PC-9 (cell line): ENCODE measurements around the gene LAD1. TPM values are rescaled to one million over a fixed set of nuclear protein-coding genes. Genes with fewer than 3 reads are reported as not detected.

Experiments used
- BruUV-seq: library from RNA; stranded (reverse); fragments of 400-500 nt; replicated peaks from 2 replicates; lab custom pipeline; 2021; lab: Mats Ljungman, UMichigan
- CTCF ChIA-PET: fragments of 300-600 bp; sonication (Branson Sonifier 250); formaldehyde crosslinking; loops from one replicate; lab custom pipeline; 2022; ENCODE audit warnings: antibody characterized with exemption; lab: Charles Lee
- POLR2A ChIA-PET: fragments of 300-600 bp; sonication (Branson Sonifier 250); formaldehyde crosslinking; loops from one replicate; lab custom pipeline; 2022; ENCODE audit warnings: antibody characterized with exemption; ENCODE audit not compliant: unreplicated experiment; lab: Charles Lee
- DNase-seq, 2 experiments: peaks; one replicate each; pipeline versions ENCODE4 v3.0.0 to v3.0.0-alpha.2; 2015 to 2022; ENCODE audit warnings: mixed read lengths in 1 of 2
- H2AFZ ChIP-seq: fragments of 200-600 bp; sonication (generic); 2 replicates; pipeline ENCODE4 v1.8.1; 2017; ENCODE audit warnings: antibody characterized with exemption
- H3F3A ChIP-seq: fragments of 200-600 bp; sonication (generic); 2 replicates; pipeline ENCODE4 v1.8.1; 2017; ENCODE audit warnings: antibody characterized with exemption, mild to moderate bottlenecking, low read depth; ENCODE audit not compliant: insufficient read depth
- H3K27ac ChIP-seq: fragments of 200-600 bp; sonication (generic); 2 replicates; pipeline ENCODE4 v1.6.1; 2016; ENCODE audit warnings: mixed run types
- H3K27me3 ChIP-seq: fragments of 200-600 bp; sonication (generic); 2 replicates; pipeline ENCODE4 v1.6.1; 2016; ENCODE audit warnings: low read depth, mixed run types; ENCODE audit not compliant: insufficient read depth
- H3K36me3 ChIP-seq: fragments of 200-600 bp; sonication (generic); 2 replicates; pipeline ENCODE4 v1.6.1; 2016; ENCODE audit warnings: low read depth, mixed run types
- H3K4me1 ChIP-seq: fragments of 200-600 bp; sonication (generic); replicated peaks from 2 replicates; pipeline ENCODE4 v1.6.1; 2016; ENCODE audit warnings: mixed run types; ENCODE audit not compliant: insufficient read depth
- H3K4me2 ChIP-seq: fragments of 200-600 bp; sonication (generic); 2 replicates; pipeline ENCODE4 v1.6.1; 2017; ENCODE audit warnings: mixed run types
- H3K4me3 ChIP-seq: fragments of 200-600 bp; sonication (generic); 2 replicates; pipeline ENCODE4 v1.6.1; 2016; ENCODE audit warnings: mixed run types
- H3K79me2 ChIP-seq: fragments of 200-600 bp; sonication (generic); 2 replicates; pipeline ENCODE4 v1.6.1; 2017; ENCODE audit warnings: low read depth, mixed run types
- H3K9me2 ChIP-seq: fragments of 200-600 bp; sonication (generic); 2 replicates; pipeline ENCODE4 v1.8.1; 2017; ENCODE audit warnings: mild to moderate bottlenecking; ENCODE audit not compliant: insufficient read depth
- H3K9me3 ChIP-seq: fragments of 200-600 bp; sonication (generic); 2 replicates; pipeline ENCODE4 v1.8.1; 2016; ENCODE audit warnings: low read depth; ENCODE audit not compliant: insufficient read depth
- H4K20me1 ChIP-seq: fragments of 200-600 bp; sonication (generic); 2 replicates; pipeline ENCODE4 v1.8.1; 2017; ENCODE audit not compliant: insufficient read depth
- CTCF ChIP-seq: fragments of 200-600 bp; sonication (generic); conservative IDR thresholded peaks from 2 replicates; pipeline ENCODE4 v1.6.1; 2017; ENCODE audit warnings: mixed run types, antibody characterized with exemption, mild to moderate bottlenecking, moderate library complexity
- EZH2 ChIP-seq: fragments of 200-600 bp; sonication (generic); IDR thresholded peaks from 2 replicates; pipeline ENCODE4 v1.8.0; 2017; ENCODE audit warnings: antibody characterized with exemption, low read depth
- intact Hi-C: fragments of 100-400 bp; cut with micrococcal nuclease; formaldehyde crosslinking; loops from one replicate; pipeline ENCODE4 v1.10.0; 2022; ENCODE audit not compliant: unreplicated experiment
- total RNA-seq: library from RNA; stranded (reverse); gene quantifications from 2 replicates; pipeline ENCODE4 v1.2.3, GENCODE V29; 2021

LAD1 gene
- total RNA-seq, 1 experiment from 2014 or later, result 54.7 TPM

- Histone ChIP-seq H3K4me2 (no peak overlapping the region), H3K4me1 (peaks cover 17% of the 10 kb centered on the region), H3K9me3 (no peaks in the 10 kb centered on the region), H3K27ac (no peak overlapping the region), H3K36me3 (no peaks in the 10 kb centered on the region), H3F3A (no peaks in the 10 kb centered on the region), H3K9me2 (no peaks in the 10 kb centered on the region), H2AFZ (no peak overlapping the region), H3K79me2 (no peaks in the 10 kb centered on the region), H4K20me1 (no peaks in the 10 kb centered on the region), H3K4me3 (no peak overlapping the region), H3K27me3 (no peaks in the 10 kb centered on the region)
- intact Hi-C loops, result loop anchor here (1.0 to 5.0 kb wide), 6 partner anchors 36 to 165 kb away; no protein-coding TSS in a partner anchor
- ChIA-PET CTCF (interaction anchor here (0.6 to 4.1 kb wide), 7 partner anchors 10 to 322 kb away, joined by 4 to 18 read pairs (median 8); no protein-coding TSS in a partner anchor), POLR2A (interaction anchor here (0.6 to 0.7 kb wide), 3 partner anchors 14 to 189 kb away, joined by 3 to 47 read pairs (median 7); no protein-coding TSS in a partner anchor)
- TF ChIP-seq CTCF, result peak; percentile 82
- no peak for TF ChIP-seq EZH2
- BruUV-seq, result no TSS peak
- DNase-seq, result peak; percentile 25 to 69
These were observed 50.9 kb downstream of the LAD1 start for GRCh38 chr1:201348211-201348566.

- Histone ChIP-seq H3K4me1 (peaks cover 12% of the 10 kb centered on the region), H3K4me3 (no peak overlapping the region), H3K36me3 (no peaks in the 10 kb centered on the region), H3K4me2 (no peak overlapping the region), H3F3A (no peaks in the 10 kb centered on the region), H3K27me3 (no peaks in the 10 kb centered on the region), H3K9me3 (no peaks in the 10 kb centered on the region), H4K20me1 (no peaks in the 10 kb centered on the region), H3K9me2 (no peaks in the 10 kb centered on the region), H2AFZ (no peak overlapping the region), H3K79me2 (no peaks in the 10 kb centered on the region), H3K27ac (no peak overlapping the region)
- ChIA-PET CTCF (interaction anchor here (0.6 to 4.1 kb wide), 8 partner anchors 39 to 321 kb away, joined by 4 to 18 read pairs (median 6); no protein-coding TSS in a partner anchor), POLR2A (interaction anchor here (0.6 to 0.7 kb wide), 4 partner anchors 15 to 189 kb away, joined by 3 to 47 read pairs (median 6); no protein-coding TSS in a partner anchor)
- intact Hi-C loops, result loop anchor here (1.0 to 5.0 kb wide), 6 partner anchors 35 to 165 kb away; no protein-coding TSS in a partner anchor
- BruUV-seq, result no TSS peak
- TF ChIP-seq CTCF (no peak), EZH2 (no peak)
- DNase-seq, result peak in 1 of 2 experiments; percentile 16
These were observed 51.5 kb downstream of the LAD1 start for GRCh38 chr1:201347498-201348210.

GRCh38 chr1:201346987-201347386 is 52.1 kb downstream of the LAD1 start:
- no TSS peak for BruUV-seq
- TF ChIP-seq CTCF (no peak), EZH2 (no peak)
- H3K4me1 ChIP-seq, result peaks cover 10% of the 10 kb centered on the region
- POLR2A ChIA-PET, result interaction anchor here (0.6 to 0.7 kb wide), 3 partner anchors 47 to 126 kb away, joined by 3 to 6 read pairs (median 6); no protein-coding TSS in a partner anchor
- H3K36me3 ChIP-seq, result no peaks in the 10 kb centered on the region
- H3K9me2 ChIP-seq, result no peaks in the 10 kb centered on the region
- no peak overlapping the region for H2AFZ ChIP-seq
- H3F3A ChIP-seq, result no peaks in the 10 kb centered on the region
- H3K4me3 ChIP-seq, result no peak overlapping the region
- H3K9me3 ChIP-seq, result 0 out of 2 replicates have a peak, but pooled peaks cover 5% of the 10 kb centered on the region
- H3K79me2 ChIP-seq, result no peaks in the 10 kb centered on the region
- CTCF ChIA-PET, result interaction anchor here (0.6 to 4.1 kb wide), 8 partner anchors 28 to 963 kb away, joined by 3 to 18 read pairs (median 4); no protein-coding TSS in a partner anchor
- H3K27ac ChIP-seq, result no peak overlapping the region
- no peaks in the 10 kb centered on the region for H4K20me1 ChIP-seq
- peak overlapping the region; percentile 42 for H3K4me2 ChIP-seq
- intact Hi-C loops, result loop anchor here (1.0 to 5.0 kb wide), 3 partner anchors 35 to 93 kb away; no protein-coding TSS in a partner anchor
- no peaks in the 10 kb centered on the region; the same call in 1 of the 2 replicates for H3K27me3 ChIP-seq
- DNase-seq, result no peak
